HepG2 (cell line): ENCODE measurements around the gene DGCR6L. TPM values are rescaled to one million over a fixed set of nuclear protein-coding genes. Genes with fewer than 3 reads are reported as not detected.

Experiments used
- CBX2 ChIP-seq, 2 experiments: fragments of 200-600 bp in 1 of 2; sonication (generic); formaldehyde crosslinking in 1 of 2; IDR thresholded peaks; 2 replicates each; pipeline versions ENCODE4 v1.7.0 to v1.8.1; 2018 to 2022; ENCODE audit warnings: low read depth in 2 of 2, low read length in 1 of 2, mild to moderate bottlenecking in 1 of 2, missing genetic modification reagents in 1 of 2
- CENPT ChIP-seq: sonication (generic); formaldehyde crosslinking; IDR thresholded peaks from 2 replicates; pipeline ENCODE4 v1.8.0; 2022; ENCODE audit warnings: low read depth, mild to moderate bottlenecking, moderate library complexity, missing genetic modification reagents
- ETV6 ChIP-seq: sonication (generic); formaldehyde crosslinking; conservative IDR thresholded peaks from 2 replicates; pipeline ENCODE4 v1.4.0; 2020; ENCODE audit warnings: missing genetic modification reagents
- HDAC6 ChIP-seq: fragments of 200-600 bp; sonication (generic); IDR thresholded peaks from 2 replicates; pipeline ENCODE4 v1.7.0; 2017; ENCODE audit warnings: mild to moderate bottlenecking, antibody characterized with exemption, low read length, low read depth
- KAT8 ChIP-seq: IDR thresholded peaks from 2 replicates; pipeline ENCODE4 v1.6.1; 2016; ENCODE audit warnings: missing genetic modification reagents, missing compliant biosample characterization
- KLF11 ChIP-seq: IDR thresholded peaks from 2 replicates; pipeline ENCODE4 v1.6.1; 2016; ENCODE audit warnings: missing compliant biosample characterization
- KLF16 ChIP-seq, 2 experiments: sonication (generic) in 1 of 2; formaldehyde crosslinking in 1 of 2; IDR thresholded peaks; 2 replicates each; pipeline versions ENCODE4 v1.6.1 to v1.8.0; 2016 to 2023; ENCODE audit warnings: missing genetic modification reagents in 2 of 2, missing compliant biosample characterization in 1 of 2
- NFIC ChIP-seq: IDR thresholded peaks from 2 replicates; pipeline ENCODE4 v1.6.1; 2012; ENCODE audit warnings: mild to moderate bottlenecking, low read length, inconsistent platforms
- PITX1 ChIP-seq: sonication (generic); formaldehyde crosslinking; IDR thresholded peaks from 2 replicates; pipeline ENCODE4 v1.5.1; 2020; ENCODE audit warnings: mild to moderate bottlenecking, missing genetic modification reagents
- POLR2A ChIP-seq, 2 experiments: IDR thresholded peaks; 2 replicates each; pipeline ENCODE4 v1.6.1; 2011; ENCODE audit warnings: low read depth in 2 of 2, low read length in 2 of 2, mild to moderate bottlenecking in 1 of 2, moderate library complexity in 1 of 2; ENCODE audit not compliant: insufficient read depth in 1 of 2
- RBAK ChIP-seq: sonication (generic); formaldehyde crosslinking; IDR thresholded peaks from 2 replicates; pipeline ENCODE4 v1.5.1; 2020; ENCODE audit warnings: mild to moderate bottlenecking, missing genetic modification reagents
- SKI ChIP-seq: fragments of 450-650 bp; IDR thresholded peaks from one replicate; pipeline ENCODE4 v1.6.1; 2018; ENCODE audit warnings: mild to moderate bottlenecking; ENCODE audit not compliant: partially characterized antibody
- SNAI1 ChIP-seq: sonication (generic); formaldehyde crosslinking; IDR thresholded peaks from 2 replicates; pipeline ENCODE4 v1.5.0; 2020; ENCODE audit warnings: mild to moderate bottlenecking, missing genetic modification reagents, borderline replicate concordance
- ZFY ChIP-seq: sonication (generic); formaldehyde crosslinking; IDR thresholded peaks from 2 replicates; pipeline ENCODE4 v1.4.0; 2020; ENCODE audit warnings: missing genetic modification reagents
- ZNF17 ChIP-seq: sonication (generic); formaldehyde crosslinking; IDR thresholded peaks from 2 replicates; pipeline ENCODE4 v1.5.0; 2020; ENCODE audit warnings: mild to moderate bottlenecking, missing genetic modification reagents
- ZNF33B ChIP-seq: sonication (generic); formaldehyde crosslinking; IDR thresholded peaks from 2 replicates; pipeline ENCODE4 v1.5.1; 2020; ENCODE audit warnings: mild to moderate bottlenecking, missing genetic modification reagents
- ZNF431 ChIP-seq: sonication (generic); formaldehyde crosslinking; IDR thresholded peaks from 2 replicates; pipeline ENCODE4 v1.9.0; 2022; ENCODE audit warnings: missing genetic modification reagents, low read depth, mild to moderate bottlenecking, borderline replicate concordance
- ZNF432 ChIP-seq: sonication (generic); formaldehyde crosslinking; IDR thresholded peaks from 2 replicates; pipeline ENCODE4 v1.5.0; 2020; ENCODE audit warnings: missing genetic modification reagents, mild to moderate bottlenecking, borderline replicate concordance
- ZNF766 ChIP-seq: sonication (generic); formaldehyde crosslinking; IDR thresholded peaks from 2 replicates; pipeline ENCODE4 v1.5.0; 2020; ENCODE audit warnings: missing genetic modification reagents, borderline replicate concordance
- ZNF776 ChIP-seq: sonication (generic); formaldehyde crosslinking; IDR thresholded peaks from 2 replicates; pipeline ENCODE4 v1.4.0; 2020; ENCODE audit warnings: mild to moderate bottlenecking, missing genetic modification reagents
- ZNF792 ChIP-seq: IDR thresholded peaks from 2 replicates; pipeline ENCODE4 v1.6.1; 2016
- polyA plus RNA-seq, 8 experiments: library from polyadenylated mRNA; depleted of rRNA in 3 of 8; stranded (reverse) in 7 of 8; unstranded in 1 of 8; fragments of >200 nt; fragmentation: Illumina TruSeq in 4 of 8; extraction: Trizol in 4 of 8; gene quantifications; 2 replicates each; pipeline versions ENCODE4 v1.2.1 to v1.2.3, GENCODE V29; 2011 to 2016; ENCODE audit warnings: low read depth in 4 of 8, missing spikeins in 1 of 8, mixed read lengths in 1 of 8; ENCODE audit not compliant: insufficient read depth in 1 of 8
- total RNA-seq, 5 experiments: library from RNA; depleted of rRNA; stranded (reverse); fragments of >200 nt; fragmentation: Illumina TruSeq; extraction: Trizol; gene quantifications; 2 replicates each; pipeline ENCODE4 v1.2.3, GENCODE V29; 2016; ENCODE audit warnings: low read depth in 1 of 5
- TF ChIP-seq, protein P1 (sequence below): sonication (generic); formaldehyde crosslinking; IDR thresholded peaks from 2 replicates; pipeline ENCODE4 v1.5.0; 2020; ENCODE audit warnings: missing genetic modification reagents
- TF ChIP-seq, protein P2 (sequence below): sonication (generic); formaldehyde crosslinking; IDR thresholded peaks from 2 replicates; pipeline ENCODE4 v1.4.0; 2020; ENCODE audit warnings: missing genetic modification reagents, borderline replicate concordance
- TF ChIP-seq, protein P3 (sequence below): sonication (generic); formaldehyde crosslinking; IDR thresholded peaks from 2 replicates; pipeline ENCODE4 v1.4.0; 2020; ENCODE audit warnings: missing genetic modification reagents
- TF ChIP-seq, protein P4 (sequence below): sonication (generic); formaldehyde crosslinking; IDR thresholded peaks from 2 replicates; pipeline ENCODE4 v1.4.0; 2020; ENCODE audit warnings: missing genetic modification reagents

Gene DGCR6L
- total and polyA plus RNA-seq, 2 of the 13 experiments (the other 11 are each of a cell fraction or from before 2014, with no cell fraction given): 17.5 to 35.3 TPM

DNA sequence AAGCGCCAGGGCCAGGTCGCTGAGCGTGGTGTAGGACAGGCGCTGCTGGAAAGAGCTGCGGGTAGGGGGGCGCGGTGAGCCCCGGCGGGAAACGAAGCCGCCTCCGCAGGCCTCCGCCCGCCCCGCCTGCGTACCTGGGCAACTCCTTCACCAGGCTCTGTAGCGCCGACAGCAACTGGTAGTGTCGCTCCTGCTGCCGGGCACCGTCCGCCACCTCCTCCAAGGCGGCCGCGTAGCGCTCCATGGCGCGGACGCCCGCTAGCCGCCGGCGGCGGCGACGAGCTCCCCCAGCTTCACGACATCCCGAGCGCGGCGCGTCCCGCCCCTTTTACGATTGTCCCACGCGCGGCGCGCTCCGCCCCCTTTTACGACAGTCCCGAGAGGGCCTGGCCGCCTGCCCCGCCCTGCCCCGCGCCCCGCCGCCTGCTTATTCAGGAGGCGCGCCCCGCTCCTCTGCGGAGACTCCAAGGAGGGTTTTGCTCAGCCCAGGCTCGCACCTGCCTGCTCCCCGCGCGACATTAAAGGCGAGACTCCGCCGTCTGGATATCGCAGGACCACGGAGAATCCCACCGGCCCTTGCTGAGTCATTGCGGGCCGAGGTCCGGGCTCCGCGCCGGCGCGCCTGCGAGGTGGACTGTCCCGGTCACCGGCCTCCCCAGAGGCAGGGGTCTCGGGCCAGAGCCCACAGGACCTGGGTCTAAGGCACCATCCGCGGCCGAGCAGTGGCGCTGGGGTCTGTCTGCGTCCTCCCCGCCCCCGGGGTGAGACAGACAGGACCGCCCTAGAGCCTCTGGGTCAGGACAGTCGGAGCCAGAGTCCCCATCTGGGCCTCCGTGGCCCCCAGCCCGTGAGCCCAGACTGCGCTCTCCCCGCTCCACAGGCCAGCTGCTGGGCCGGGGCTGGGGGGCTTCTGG, at the start of gene DGCR6L (continued):
- TF ChIP-seq, protein P1, sequence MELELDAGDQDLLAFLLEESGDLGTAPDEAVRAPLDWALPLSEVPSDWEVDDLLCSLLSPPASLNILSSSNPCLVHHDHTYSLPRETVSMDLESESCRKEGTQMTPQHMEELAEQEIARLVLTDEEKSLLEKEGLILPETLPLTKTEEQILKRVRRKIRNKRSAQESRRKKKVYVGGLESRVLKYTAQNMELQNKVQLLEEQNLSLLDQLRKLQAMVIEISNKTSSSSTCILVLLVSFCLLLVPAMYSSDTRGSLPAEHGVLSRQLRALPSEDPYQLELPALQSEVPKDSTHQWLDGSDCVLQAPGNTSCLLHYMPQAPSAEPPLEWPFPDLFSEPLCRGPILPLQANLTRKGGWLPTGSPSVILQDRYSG (CRISPR knock-in tag): no peak
- TF ChIP-seq CBX2 (IDR thresholded peaks at IDR 0.05; ENCODE audit: low read depth, low read length) (no peak), CBX2 (CRISPR knock-in tag; IDR thresholded peaks at IDR 0.05; ENCODE audit: low read depth) (no peak), ZFY (CRISPR knock-in tag) (peak; percentile 84), ZNF792 (CRISPR knock-in tag) (peak; percentile 42; the same call in 1 of the 2 replicates), ZNF766 (CRISPR knock-in tag) (no peak), HDAC6 (no peak), SNAI1 (no peak), KLF11 (CRISPR knock-in tag) (peak; percentile 26; the same call in 1 of the 2 replicates), ZNF33B (CRISPR knock-in tag) (no peak), ZNF776 (CRISPR knock-in tag) (0 out of 2 replicates have a peak, but pooled peaks have one; percentile 49), ZNF432 (CRISPR knock-in tag) (no peak), NFIC (no peak), RBAK (CRISPR knock-in tag) (no peak), POLR2A (IDR thresholded peaks at IDR 0.05; ENCODE audit: insufficient read depth in 1 of 2, low read depth in 2 of 2, low read length in 2 of 2) (peak; percentile 57 to 83), KAT8 (CRISPR knock-in tag) (peak; percentile 81), CENPT (CRISPR knock-in tag) (no peak), ZNF431 (CRISPR knock-in tag) (no peak), SKI (no peak), PITX1 (no peak), ZNF17 (CRISPR knock-in tag) (0 out of 2 replicates have a peak, but pooled peaks have one; percentile 36), ETV6 (CRISPR knock-in tag) (no peak), KLF16 (CRISPR knock-in tag; IDR thresholded peaks at IDR 0.05) (peak in 1 of 2 experiments; percentile 64; a peak in 1 of 4 replicates)
- TF ChIP-seq, protein P2, sequence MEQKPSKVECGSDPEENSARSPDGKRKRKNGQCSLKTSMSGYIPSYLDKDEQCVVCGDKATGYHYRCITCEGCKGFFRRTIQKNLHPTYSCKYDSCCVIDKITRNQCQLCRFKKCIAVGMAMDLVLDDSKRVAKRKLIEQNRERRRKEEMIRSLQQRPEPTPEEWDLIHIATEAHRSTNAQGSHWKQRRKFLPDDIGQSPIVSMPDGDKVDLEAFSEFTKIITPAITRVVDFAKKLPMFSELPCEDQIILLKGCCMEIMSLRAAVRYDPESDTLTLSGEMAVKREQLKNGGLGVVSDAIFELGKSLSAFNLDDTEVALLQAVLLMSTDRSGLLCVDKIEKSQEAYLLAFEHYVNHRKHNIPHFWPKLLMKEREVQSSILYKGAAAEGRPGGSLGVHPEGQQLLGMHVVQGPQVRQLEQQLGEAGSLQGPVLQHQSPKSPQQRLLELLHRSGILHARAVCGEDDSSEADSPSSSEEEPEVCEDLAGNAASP (CRISPR knock-in tag): no peak
- TF ChIP-seq, protein P3, sequence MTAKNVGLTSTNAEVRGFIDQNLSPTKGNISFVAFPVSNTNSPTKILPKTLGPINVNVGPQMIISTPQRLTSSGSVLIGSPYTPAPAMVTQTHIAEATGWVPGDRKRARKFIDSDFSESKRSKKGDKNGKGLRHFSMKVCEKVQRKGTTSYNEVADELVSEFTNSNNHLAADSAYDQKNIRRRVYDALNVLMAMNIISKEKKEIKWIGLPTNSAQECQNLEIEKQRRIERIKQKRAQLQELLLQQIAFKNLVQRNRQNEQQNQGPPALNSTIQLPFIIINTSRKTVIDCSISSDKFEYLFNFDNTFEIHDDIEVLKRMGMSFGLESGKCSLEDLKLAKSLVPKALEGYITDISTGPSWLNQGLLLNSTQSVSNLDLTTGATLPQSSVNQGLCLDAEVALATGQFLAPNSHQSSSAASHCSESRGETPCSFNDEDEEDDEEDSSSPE (CRISPR knock-in tag): peak; percentile 67; the same call in 1 of the 2 replicates
- TF ChIP-seq, protein P4, sequence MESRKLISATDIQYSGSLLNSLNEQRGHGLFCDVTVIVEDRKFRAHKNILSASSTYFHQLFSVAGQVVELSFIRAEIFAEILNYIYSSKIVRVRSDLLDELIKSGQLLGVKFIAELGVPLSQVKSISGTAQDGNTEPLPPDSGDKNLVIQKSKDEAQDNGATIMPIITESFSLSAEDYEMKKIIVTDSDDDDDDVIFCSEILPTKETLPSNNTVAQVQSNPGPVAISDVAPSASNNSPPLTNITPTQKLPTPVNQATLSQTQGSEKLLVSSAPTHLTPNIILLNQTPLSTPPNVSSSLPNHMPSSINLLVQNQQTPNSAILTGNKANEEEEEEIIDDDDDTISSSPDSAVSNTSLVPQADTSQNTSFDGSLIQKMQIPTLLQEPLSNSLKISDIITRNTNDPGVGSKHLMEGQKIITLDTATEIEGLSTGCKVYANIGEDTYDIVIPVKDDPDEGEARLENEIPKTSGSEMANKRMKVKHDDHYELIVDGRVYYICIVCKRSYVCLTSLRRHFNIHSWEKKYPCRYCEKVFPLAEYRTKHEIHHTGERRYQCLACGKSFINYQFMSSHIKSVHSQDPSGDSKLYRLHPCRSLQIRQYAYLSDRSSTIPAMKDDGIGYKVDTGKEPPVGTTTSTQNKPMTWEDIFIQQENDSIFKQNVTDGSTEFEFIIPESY (CRISPR knock-in tag): no peak
